Kidney (tissue), 14 donors: Measurements from ENCODE around the gene ZNF200. TPM values are rescaled to one million over a fixed set of nuclear protein-coding genes. Genes with fewer than 3 reads are reported as not detected.
"Not testable (repeated sequence)": the region's sequence is repeated elsewhere in the genome, so short reads cannot be mapped to it uniquely, and the experiment has no call there.

Experiments
- DNase-seq, 5 donors: peaks; one replicate each; pipeline ENCODE4 v3.0.0-alpha.2; 2013 to 2020
- FAIRE-seq: peaks from 2 replicates; lab custom pipeline; 2012; peaks lifted over from hg19 to GRCh38; lab: Jason Lieb, UNC
- H3K27ac ChIP-seq, 2 donors: one replicate each; pipeline ENCODE4 v1.7.0; 2013; ENCODE audit warnings: low read depth in 2 of 2, low read length in 2 of 2, inconsistent platforms in 1 of 2
- H3K27me3 ChIP-seq: one replicate; pipeline ENCODE4 v1.7.1; 2013; ENCODE audit warnings: low read length, inconsistent platforms; ENCODE audit not compliant: control insufficient read depth, insufficient read depth
- H3K36me3 ChIP-seq, 3 donors: one replicate each; pipeline versions ENCODE4 v1.7.0 to v1.7.1; 2013; ENCODE audit warnings: low read length in 3 of 3, control low read depth in 1 of 3, inconsistent platforms in 1 of 3; ENCODE audit not compliant: insufficient read depth in 3 of 3, control insufficient read depth in 2 of 3
- H3K4me1 ChIP-seq, 3 donors: one replicate each; pipeline versions ENCODE4 v1.7.0 to v1.7.1; 2013; ENCODE audit warnings: low read length in 3 of 3, inconsistent platforms in 1 of 3, low read depth in 1 of 3; ENCODE audit not compliant: control insufficient read depth in 2 of 3, insufficient read depth in 2 of 3
- H3K4me3 ChIP-seq, 3 donors: one replicate each; pipeline versions ENCODE4 v1.7.0 to v1.8.1; 2013; ENCODE audit warnings: low read length in 3 of 3, control low read depth in 1 of 3, inconsistent platforms in 1 of 3
- H3K9ac ChIP-seq, 3 donors: one replicate each; pipeline versions ENCODE4 v1.7.0 to v1.7.1; 2013; ENCODE audit warnings: low read length in 3 of 3, control low read depth in 1 of 3, inconsistent platforms in 1 of 3
- H3K9me3 ChIP-seq, 3 donors: one replicate each; pipeline versions ENCODE4 v1.7.0 to v1.7.1; 2013; ENCODE audit warnings: low read length in 3 of 3, control low read depth in 1 of 3, inconsistent platforms in 1 of 3; ENCODE audit not compliant: control insufficient read depth in 2 of 3, insufficient read depth in 1 of 3
- intact Hi-C: fragments of 100-400 bp; cut with DNase I; formaldehyde crosslinking; loops from one replicate; pipeline ENCODE4 v1.11.1; 2022
- polyA plus RNA-seq: library from polyadenylated mRNA; stranded (reverse); fragments of 350-450 nt; fragmentation: Illumina TruSeq; extraction: RNeasy Lipid Tissue Mini Kit (QIAGEN cat#74804); gene quantifications from one replicate; pipeline ENCODE4 v1.2.3, GENCODE V29; 2014; ENCODE audit warnings: low read depth, low replicate concordance; ENCODE audit not compliant: insufficient read depth
- total RNA-seq: library from RNA; stranded (reverse); fragmentation: NEBNext Ultra II Directional; extraction: Animal tissue kit (Norgen Biotek cat#: 25700); gene quantifications from one replicate; pipeline ENCODE4 v1.2.1, GENCODE V29; 2021
- TF ChIP-seq, protein P1 (sequence below): IDR thresholded peaks from 3 replicates; pipeline ENCODE4 v1.5.1; 2012; ENCODE audit warnings: mild to moderate bottlenecking, moderate library complexity, borderline replicate concordance; ENCODE audit not compliant: insufficient read depth; ENCODE audit errors: extremely low read depth
- donor health status: control.
- donor health status: control.
- donor health status: control.
- donor health status: control.
- donor health status: control.
- donor health status: DM: yes; HTN: yes; CAD: no.
- donor health status: Normal renal cell carcinoma (clear cell type).

The ZNF200 gene
- total and polyA plus RNA-seq, 2 donors from 2014 or later = 3.3 to 9.6 TPM

DNA sequence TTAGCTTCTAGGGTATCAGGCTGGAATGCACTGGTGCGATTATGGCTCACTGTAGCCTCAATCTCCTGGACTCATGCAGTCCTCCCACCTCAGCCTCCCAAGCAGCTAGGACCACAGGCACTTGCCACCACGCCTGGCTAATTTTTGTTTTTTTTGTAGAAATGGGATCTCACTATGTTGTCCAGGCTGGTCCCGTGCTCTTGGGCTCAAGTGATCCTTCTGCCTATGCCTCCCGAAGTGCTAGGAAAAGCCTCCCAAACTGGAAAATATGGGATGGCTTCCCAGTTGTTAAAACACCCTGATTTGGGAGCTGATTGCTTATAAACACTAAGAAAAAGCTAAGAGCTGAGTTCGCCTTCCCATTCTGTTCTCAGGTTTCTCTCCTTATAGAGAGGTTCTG lies 41.7 kb upstream of the ZNF200 start:
- TF ChIP-seq, protein P1, sequence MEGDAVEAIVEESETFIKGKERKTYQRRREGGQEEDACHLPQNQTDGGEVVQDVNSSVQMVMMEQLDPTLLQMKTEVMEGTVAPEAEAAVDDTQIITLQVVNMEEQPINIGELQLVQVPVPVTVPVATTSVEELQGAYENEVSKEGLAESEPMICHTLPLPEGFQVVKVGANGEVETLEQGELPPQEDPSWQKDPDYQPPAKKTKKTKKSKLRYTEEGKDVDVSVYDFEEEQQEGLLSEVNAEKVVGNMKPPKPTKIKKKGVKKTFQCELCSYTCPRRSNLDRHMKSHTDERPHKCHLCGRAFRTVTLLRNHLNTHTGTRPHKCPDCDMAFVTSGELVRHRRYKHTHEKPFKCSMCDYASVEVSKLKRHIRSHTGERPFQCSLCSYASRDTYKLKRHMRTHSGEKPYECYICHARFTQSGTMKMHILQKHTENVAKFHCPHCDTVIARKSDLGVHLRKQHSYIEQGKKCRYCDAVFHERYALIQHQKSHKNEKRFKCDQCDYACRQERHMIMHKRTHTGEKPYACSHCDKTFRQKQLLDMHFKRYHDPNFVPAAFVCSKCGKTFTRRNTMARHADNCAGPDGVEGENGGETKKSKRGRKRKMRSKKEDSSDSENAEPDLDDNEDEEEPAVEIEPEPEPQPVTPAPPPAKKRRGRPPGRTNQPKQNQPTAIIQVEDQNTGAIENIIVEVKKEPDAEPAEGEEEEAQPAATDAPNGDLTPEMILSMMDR = no peak
- intact Hi-C loops = no loop called here
- H3K4me1 ChIP-seq = no peaks in the 10 kb centered on the region
- FAIRE-seq (no peak), DNase-seq (no peak)
- no peaks in the 10 kb centered on the region for H3K9me3 ChIP-seq
- H3K4me3 ChIP-seq = no peak overlapping the region
- H3K9ac ChIP-seq = no peak overlapping the region
- no peaks in the 10 kb centered on the region for H3K27me3 ChIP-seq
- H3K27ac ChIP-seq = no peak overlapping the region
- H3K36me3 ChIP-seq = no peaks in the 10 kb centered on the region

DNA sequence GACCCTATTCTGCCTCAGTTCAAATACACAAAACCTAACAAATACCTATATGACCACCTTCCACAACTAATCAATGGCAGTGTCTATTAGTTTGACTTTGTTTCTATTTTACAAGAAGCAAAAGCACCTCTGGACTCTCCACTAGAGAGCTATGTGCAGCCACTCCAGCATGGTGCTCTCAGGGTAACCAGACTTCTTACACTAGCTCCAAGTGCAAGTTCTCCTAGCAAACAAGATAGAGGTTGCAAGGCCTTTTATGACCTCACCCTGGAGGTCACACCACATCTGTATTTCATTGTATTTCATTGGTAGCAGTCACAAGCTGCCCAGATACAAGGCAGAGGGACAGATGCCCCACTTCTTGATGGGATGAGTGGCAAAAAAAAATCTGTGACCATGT lies 40.0 kb upstream of the ZNF200 start:
- intact Hi-C loops = no loop called here
- Histone ChIP-seq H3K4me3 (no peak overlapping the region), H3K4me1 (no peaks in the 10 kb centered on the region), H3K9me3 (no peaks in the 10 kb centered on the region), H3K27ac (peak overlapping the region in 1 of 2 donors; percentile 1), H3K9ac (no peak overlapping the region), H3K36me3 (no peaks in the 10 kb centered on the region), H3K27me3 (no peaks in the 10 kb centered on the region)
- TF ChIP-seq, protein P1 = no peak
- DNase-seq (no peak), FAIRE-seq (no peak)

DNA sequence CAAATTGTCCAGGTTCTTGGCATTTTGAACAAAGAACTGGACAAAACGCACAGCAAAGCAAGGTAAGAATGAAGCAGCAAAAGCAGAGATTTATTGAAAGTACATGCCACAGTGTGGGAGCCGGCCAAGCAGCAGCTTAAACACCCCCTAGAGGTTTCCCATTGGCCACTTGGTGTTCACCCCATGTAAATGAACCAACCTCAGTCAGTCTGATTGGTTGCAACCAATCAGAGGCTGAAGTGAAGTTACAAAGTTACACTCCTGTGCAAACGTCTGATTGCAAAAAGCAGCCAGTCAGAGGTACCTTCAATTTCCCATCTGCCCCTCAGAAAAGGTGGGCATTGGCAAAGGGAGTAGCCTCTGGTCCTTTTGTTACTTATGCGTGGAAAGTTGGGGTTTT lies 39.5 kb upstream of the ZNF200 start:
- Histone ChIP-seq H3K27ac (no peak overlapping the region), H3K4me3 (no peak overlapping the region), H3K36me3 (no peaks in the 10 kb centered on the region), H3K9me3 (no peaks in the 10 kb centered on the region), H3K27me3 (no peaks in the 10 kb centered on the region), H3K4me1 (no peaks in the 10 kb centered on the region), H3K9ac (no peak overlapping the region)
- DNase-seq (peak in 3 of 5 donors; percentile 51 to 64 (median 60)), FAIRE-seq (no peak)
- TF ChIP-seq, protein P1 = no peak
- intact Hi-C loops = no loop called here

DNA sequence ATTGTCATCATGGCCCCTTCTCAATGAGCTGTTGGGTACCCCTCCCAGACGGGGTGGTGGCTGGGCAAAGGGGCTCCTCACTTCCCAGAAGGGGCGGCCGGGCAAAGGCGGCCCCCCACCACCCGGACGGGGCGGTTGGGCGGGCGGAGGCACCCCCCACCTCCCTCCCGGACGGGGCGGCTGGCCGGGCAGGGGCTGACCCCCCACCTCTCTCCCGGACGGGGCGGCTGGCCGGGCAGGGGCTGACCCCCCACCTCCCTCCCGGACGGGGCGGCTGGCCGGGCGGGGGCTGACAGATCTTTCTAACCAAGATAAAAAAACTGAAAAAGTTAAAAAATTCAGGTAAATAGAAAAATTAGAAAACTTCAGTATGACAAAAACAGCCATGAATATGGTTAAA lies 36.3 kb upstream of the ZNF200 start:
- H3K36me3 ChIP-seq, intact Hi-C loops, H3K27ac ChIP-seq, DNase-seq, H3K9me3 ChIP-seq, H3K9ac ChIP-seq, H3K4me1 ChIP-seq, FAIRE-seq, H3K27me3 ChIP-seq, H3K4me3 ChIP-seq: not testable (repeated sequence)

DNA sequence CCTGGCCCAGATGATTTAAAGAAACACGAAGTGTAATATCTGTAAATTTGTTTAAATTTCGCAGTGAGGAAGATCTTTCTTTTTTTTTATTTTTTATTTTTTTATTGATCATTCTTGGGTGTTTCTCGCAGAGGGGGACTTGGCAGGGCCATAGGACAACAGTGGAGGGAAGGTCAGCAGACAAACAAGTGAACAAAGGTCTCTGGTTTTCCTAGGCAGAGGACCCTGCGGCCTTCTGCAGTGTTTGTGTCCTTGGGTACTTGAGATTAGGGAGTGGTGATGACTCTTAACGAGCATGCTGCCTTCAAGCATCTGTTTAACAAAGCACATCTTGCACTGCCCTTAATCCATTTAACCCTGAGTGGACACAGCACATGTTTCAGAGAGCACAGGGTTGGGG lies 35.8 kb upstream of the ZNF200 start:
- H3K9ac ChIP-seq, intact Hi-C loops, DNase-seq, H3K4me3 ChIP-seq, H3K36me3 ChIP-seq, H3K27ac ChIP-seq, H3K9me3 ChIP-seq, H3K4me1 ChIP-seq, H3K27me3 ChIP-seq, FAIRE-seq: not testable (repeated sequence)
